ENCODE measurements around the gene PRTFDC1.
A peak's percentile ranks its signal among the peaks of the same experiment; 100 is the strongest.
"Not testable (repeated sequence)": the region's sequence is repeated elsewhere in the genome, so short reads cannot be mapped to it uniquely, and the experiment has no call there.

The PRTFDC1 gene, protein sequence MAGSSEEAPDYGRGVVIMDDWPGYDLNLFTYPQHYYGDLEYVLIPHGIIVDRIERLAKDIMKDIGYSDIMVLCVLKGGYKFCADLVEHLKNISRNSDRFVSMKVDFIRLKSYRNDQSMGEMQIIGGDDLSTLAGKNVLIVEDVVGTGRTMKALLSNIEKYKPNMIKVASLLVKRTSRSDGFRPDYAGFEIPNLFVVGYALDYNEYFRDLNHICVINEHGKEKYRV

DNA sequence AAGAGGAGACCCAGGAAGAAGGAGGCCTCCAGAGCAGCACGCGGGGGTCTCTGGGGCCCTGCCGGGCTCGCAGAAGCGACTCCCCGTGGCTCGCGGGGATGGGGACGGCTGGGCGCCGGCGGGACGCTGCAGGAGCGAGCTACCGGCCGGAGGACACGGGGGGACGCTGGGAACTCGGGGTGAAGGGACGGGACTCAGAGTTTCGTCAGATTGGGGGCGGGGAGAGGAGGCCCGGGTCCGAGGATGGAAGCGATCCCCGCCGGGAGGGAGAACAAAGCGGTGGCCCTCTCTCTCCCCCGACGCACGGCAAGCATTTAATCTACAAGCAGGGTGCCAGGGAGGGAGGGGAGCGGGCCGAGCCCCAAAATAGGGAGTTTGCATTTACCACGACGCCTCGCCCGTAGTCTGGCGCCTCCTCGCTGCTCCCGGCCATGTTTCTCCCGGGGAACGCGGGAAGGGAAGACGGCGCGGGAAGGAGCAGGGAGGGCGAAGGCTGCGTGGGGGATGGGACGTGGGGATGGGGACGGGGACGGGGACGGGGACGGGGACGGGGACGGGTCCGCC lies at the start of gene PRTFDC1:
PRTFDC1 (minus strand) TSS at position 464 of the 564 bp plus-strand sequence; CDS start at position 433, 31 bp downstream.
- peak; percentile 78 for DNase-seq

DNA sequence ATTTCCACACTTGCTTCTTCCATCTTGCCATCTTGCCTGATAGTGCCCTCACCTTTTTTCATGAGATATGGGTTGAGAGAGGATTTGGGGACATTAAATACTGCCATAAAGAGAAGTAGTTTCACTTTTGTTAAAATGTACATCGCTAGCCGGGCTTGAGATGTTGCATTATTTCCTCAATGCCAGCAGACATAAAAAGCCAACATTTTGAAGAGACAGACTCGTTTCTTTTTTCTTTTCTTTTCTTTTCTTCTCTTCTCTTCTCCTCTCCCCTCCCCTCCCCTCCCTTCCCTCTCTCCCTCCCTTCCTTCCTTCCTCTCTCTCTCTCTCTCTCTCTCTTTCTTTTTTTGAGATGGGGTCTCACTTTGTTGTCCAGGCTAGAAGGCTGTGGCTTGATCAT lies 45.6 kb upstream of the PRTFDC1 start:
- DNase-seq, result no peak

DNA sequence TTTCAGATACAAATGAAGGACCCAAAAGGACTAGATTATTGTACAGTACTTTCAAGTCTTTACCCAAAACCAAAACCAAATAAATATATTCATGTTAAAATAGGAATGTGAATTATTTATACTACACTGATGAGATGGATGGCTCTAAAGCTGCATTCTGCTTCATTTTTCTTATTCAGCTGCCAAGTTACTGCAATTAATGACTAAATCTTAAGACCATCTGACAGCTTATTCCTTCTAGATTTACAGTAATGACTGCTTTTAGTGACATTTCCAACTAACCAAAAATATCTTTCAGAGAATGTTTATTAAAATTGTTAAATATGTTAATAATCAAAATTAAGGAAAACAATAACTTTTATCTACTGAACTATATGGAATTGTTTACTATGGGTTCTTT lies 42.7 kb upstream of the PRTFDC1 start:
- DNase-seq, result no peak

DNA sequence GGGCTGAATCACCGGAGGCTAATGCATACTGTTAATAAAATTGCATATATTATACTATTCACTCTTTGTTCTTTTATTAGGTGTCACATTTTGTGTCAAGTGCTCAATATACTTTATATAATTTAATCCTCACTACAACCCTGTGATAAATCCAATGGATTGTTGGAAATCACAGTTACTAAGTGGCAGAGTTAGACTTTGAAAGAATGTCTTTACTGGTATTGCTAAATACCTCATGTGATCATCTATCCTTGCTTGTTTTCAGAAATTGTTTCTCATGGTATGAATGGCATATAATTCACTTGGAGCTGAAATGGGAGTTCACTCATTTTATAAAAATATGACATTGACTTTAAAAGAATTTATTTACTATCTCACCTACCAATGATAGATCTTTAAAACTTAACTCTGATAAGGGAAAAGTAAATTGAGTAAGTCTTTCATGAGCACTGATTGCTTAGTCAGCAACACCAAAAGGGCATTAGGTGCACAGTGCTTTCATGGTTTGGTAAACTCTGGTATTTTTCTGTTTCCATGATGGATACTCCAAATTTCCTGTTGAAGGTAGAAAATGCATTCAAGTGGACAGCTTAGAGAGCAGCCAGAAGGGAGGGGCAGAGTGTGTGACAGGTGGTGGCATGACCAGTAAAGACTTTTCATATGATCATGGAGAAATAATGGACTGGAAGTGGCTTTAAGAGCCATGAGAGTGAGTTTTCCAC lies 41.0 kb upstream of the PRTFDC1 start:
- DNase-seq, result no peak

DNA sequence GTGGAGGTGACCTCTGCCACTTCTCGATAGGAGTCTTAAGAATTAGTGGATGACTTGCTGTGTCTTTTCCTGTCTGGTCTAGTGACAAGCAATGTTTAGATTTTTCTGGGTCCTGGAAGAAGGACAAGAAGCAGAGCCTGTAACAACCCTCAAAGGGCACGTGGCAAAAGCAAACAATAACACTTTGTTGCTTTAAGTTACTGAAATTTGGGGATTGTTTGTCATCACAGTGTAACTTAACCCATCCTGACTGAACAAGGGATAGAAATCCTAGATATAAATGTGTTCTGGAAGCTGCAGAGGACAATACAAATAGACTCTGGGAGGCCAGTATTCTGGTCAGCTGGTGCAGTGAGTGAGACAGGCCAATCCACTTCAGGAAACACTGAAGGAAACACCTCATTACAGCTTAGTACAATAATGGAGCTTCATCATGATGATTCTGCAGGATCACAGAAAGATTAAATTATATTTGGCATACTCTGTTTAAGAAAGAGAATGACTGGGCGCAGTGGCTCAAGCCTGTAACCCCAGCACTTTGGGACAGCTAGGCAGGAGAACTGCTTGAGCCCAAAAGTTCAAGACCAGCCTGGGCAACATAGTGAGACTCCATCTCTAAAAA lies 40.2 kb upstream of the PRTFDC1 start:
- DNase-seq, result no peak

DNA sequence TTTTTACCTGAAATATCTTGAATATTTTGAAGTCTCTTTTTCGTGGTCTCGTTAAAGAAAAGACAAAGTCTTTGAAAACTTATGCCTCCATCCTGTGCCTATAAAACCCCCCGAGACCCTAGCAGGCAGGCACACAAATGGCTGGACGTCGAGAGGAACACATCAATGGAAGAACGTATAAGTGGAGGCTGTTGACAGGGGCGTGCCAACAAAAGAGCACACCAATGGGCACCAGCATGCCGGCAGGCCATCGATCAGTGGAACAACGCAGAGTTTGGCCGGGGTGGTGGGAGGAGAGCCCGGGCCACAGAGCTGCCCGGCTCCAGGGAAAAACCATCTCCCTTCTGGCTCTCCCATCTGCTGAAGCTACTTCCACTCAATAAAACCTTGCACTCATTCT lies 38.9 kb upstream of the PRTFDC1 start:
- DNase-seq, result no peak

DNA sequence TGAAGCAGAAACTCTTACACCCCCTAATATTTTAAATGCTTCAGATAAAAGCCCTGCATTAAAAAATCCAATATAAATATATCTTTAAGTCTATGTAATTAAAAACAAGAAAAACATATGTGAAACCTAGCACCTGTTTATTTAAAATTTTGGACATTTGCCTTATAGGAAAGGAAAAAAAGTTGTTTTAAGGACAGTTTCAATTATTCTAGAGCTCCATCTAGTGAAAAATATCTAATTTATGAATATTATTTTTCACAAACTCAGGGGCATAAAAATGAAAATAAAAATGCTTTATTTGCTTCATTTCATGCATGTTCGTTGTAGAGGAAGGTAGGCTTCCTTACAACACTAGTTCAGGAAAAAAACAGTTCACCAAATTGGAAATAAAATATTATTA lies 37.5 kb upstream of the PRTFDC1 start:
- no peak for DNase-seq

DNA sequence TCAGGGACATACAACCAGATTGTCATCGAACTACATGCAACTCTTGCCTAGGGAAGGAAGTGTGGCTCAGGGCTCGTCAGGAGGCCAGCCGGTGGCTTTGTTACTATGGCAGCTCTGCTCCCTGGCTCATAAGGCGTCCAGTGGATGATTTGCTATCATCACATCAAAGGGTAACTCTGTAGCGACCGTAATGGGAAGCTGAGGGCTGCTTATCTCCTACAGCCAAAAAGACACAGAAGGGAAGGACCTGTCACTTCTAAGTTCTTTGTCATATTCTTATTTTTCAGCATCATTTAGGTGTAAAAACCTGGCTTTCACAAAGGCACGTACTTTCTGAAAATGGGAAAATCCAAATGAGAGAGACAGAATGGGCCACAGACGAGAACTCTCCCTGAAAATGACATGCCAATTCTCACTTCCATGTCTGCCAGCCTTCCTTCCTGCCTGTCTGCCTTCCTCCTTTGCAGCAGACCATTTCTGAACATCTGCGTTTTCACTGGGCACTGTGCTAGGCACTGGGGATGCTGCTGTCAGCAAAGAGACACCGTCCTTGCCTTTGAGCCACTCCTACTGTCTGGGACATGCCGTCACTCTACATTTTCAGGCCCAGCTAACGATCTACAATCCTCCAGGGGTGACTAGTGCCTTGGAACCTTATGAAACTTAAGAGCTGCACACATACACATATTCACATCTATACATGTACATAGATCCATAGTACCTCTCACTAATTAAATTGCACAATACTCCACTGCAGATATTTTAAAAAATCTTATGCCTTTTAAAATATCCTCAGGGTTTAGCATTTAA lies 36.6 kb upstream of the PRTFDC1 start:
- no peak for DNase-seq

DNA sequence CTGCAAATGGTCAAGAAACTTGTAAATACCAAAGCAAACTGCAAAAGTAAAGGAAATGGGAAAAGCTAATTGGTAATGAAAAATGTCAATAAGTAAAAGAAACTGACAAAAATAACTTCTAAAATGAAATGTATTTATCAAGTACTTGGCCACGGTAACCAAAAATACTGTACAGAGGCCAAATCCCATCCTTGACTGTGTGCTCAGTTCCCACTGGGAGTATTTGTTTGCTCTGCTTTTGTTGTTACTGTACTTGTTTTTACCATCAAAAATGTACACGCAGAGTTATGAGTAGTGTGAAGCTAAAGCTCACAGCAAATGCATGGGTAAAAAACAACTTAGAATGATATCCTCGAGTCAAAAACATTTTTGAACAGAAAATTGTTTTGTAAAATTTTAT lies 32.5 kb upstream of the PRTFDC1 start:
- peak; percentile 1 for DNase-seq

DNA sequence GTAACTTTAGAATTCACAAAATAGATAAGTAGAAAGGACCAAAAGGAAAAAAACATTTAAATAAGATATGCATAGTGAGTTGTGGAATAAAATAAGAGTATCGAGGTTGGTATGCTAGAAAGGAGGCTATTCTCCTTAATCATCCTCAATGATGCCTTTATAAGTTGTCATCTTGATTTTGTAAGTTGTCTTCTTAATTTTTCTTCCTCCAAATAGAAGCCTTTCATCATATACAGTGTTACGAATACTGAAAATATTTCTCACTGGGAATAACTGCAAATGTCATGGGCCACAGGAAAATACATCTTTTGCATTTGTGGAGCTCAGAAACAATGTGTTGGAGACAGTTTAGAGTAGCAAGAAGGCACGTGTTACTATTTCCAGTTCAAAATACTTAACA lies 31.5 kb upstream of the PRTFDC1 start:
- no peak for DNase-seq

DNA sequence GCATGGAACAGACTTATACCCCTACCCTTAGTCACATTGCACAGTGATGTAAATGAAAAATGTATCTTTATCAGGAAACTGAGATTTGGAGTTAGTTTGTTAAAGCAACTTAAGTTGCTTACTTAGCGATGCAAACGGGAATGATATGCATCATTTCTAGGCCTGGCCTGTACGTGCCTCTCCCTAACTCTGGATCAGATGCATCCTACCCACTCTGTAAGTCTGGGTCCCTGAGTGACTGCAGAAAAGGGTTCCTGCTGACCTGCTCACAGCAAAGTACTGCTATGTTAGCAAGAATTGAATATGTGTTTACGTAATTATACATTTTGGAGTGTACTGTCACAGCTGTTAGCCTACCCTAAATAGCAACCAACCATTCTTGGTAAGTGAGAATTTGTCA lies 30.7 kb upstream of the PRTFDC1 start:
- no peak for DNase-seq

DNA sequence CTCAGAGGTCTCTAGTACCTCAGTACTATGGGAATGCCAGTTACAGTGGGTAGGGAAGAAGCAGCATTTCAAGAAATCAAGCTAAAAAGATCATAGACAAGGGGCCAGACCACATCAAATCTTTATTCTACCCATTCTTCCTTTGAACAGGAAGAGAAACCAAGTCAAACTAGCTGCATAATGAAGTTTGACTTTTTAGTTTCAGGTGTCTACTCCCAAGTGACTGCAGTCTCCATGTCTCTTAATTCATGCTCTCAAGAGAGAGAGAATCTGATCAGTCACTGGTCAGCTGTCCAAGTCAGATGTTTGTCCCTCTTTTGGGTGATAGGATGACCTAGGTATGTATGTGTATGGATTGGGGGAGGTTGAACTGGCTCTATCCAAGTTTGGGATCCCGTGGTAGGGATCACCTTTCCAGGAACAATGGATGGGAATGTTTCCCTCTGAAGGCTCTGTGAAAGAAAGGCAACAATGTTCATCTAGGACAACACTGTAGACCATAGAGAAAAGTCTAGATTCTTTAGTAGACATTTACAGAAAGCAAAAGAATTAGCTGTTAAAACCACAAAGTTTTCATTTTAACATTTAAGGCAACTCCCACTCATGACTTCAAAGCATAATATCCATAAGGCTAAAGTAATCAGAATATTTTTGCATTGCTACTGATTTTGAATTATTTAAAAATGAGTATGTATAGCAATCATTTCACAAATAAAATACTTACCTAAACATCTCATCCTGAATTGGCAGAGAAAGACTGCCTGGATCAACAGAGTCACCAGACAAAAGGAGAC lies 30.1 kb upstream of the PRTFDC1 start:
- DNase-seq, result no peak

DNA sequence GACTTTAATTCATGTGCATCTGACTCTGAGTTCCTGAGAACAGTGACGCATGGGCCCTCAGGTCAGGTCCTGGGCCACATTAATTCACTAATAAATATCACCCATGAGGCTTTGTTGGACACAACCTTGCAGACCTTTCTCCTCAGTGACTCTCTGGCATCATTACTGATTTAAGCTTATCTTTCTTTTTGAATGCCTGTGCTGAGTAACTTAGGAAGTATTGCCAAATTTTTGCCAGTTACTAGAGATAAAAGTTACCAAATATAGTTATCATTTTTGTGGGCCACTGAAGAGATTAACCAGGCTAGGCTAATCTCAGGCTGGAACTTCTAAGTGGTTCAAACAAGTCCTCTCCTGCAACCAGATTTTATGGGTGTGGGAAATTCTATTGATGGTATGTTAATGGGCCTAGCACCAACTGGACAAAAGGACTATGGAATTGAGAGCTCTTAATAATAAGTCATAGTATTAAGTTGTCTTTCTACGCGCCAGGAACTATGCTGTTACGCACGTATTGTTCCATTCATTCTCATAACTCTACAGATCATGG lies 28.8 kb upstream of the PRTFDC1 start:
- DNase-seq, result no peak

DNA sequence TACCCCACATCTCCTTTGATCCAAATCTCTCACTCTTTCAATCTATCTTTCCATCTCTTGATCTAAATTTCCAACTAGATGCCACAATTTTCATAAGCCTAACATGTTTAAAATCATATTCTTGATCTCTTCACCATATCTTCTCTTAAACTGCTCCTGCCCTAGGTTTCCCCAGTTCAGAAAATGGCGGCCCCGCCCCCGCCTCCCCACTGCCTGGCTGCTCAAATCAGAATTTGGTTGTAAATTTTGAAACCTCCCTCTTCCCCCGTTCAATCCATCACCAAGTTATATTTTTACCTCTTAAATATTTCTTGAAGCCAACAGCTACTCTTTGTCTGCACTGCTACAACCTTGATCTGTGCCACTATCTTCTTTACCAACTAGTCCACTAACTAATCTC lies 27.3 kb upstream of the PRTFDC1 start:
- no peak for DNase-seq

DNA sequence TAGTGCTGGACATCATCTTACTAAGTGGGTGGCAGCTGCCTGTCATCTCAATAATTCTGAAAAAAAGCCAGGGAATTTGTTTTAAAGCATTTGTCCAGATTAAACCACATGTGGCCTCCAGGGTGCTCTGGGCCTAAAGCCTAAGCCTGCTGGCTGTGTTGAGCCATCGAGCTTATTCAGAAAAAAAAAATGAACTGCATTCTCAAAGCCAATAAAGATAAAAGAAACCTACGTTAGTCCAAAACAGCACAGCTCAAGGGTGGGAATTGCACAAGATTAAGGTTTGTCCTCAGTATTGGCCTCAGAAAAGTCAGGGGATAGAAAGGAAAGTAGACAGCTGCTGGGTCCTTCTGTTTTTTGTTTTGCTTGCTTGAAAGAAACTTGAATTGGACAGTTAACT lies 22.6 kb upstream of the PRTFDC1 start:
- DNase-seq, result no peak

DNA sequence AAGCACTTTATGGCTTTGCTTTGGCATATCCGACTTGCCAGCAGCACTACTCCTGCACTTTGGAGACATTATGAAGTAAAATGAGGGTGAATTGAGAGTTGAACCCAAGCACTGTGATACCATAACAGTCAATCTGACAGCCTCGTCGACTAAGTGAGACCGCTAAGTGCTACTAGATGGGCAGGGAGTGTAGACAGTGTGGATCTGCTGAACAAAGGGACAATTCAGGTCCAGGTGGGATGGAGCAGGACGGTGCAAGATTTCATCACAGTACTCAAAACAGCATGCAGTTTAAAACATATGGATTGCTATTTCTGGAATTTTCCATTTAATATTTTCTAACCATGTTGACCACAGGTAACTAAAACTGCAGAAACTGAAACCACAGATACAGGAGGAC lies 20.8 kb upstream of the PRTFDC1 start:
- no peak for DNase-seq

DNA sequence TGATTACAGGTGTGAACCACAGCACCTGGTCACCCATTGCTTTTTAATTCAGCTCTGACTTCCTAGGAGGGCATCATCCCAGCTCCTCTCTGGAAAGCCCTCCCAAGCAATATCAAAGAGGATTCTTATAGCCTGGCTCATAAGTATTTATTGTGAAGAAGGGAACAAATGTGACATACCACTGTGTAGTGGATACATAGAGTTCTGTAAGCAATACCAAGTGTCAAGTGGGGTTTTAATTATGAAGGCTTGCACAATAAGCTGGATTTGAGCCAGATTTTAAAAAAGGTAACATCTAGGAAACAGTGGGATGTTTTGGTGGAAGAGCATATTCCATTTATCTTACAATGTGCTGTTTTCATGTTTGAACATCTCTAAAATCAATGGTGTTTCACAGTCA lies 19.0 kb upstream of the PRTFDC1 start:
- peak; percentile 3 for DNase-seq

DNA sequence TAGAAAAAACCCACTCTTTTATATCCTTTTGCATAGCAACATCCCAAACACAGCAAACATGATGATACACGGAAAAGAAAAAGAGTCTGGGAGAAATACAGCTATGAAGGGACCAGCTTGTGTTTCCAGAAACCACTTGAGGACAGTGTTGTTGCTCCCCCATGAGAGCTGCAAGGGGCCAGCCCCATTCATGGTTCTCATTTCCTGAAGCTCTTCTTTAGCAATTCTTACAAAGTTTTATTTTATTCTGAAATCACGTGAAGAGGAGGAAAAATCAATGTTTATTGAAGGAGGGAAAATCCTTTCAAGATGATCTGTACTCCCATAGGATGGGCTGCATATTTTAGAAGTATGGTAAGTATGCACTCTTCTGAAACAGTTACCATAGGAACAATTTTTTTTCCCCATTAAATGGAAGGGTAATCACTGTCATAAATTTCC lies 17.5 kb upstream of the PRTFDC1 start:
- DNase-seq, result no peak

DNA sequence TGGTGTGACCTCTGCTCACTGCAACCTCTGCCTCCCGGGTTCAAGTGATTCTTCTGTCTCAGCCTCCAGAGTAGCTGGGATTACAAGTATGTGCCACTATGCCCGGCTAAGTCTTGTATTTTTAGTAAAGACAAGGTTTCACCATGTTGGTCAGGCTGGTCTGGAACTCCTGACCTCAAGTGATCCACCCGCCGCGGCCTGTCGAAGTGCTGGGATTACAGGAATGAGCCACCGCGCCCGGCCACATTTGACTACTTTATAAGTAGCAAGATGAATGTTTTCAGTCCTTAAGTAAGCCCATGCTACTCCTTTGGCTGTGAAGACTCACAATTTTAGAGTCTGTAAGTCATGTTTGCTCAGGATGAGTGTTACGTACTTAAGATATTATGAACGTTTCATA lies 16.5 kb upstream of the PRTFDC1 start:
- not testable (repeated sequence) for DNase-seq

DNA sequence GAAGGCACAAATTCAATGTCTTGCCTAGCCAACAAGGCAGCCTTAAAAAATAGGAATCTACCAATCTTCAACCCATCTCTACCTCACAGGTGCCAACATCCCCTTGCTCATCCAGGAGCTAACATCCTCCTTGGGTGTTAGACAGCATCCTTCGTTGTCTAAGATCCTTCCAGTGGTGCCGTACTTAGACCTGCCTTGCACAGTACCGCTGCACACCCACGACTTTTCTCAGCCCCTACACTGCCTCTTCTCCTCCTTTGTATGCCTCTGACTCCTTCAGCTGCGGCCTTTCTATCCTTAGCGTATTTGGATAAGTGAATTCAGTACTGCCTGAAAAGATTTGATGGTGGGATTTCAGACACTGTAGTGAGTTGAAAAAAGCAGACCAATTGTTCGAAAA lies 15.9 kb upstream of the PRTFDC1 start:
- DNase-seq, result no peak

DNA sequence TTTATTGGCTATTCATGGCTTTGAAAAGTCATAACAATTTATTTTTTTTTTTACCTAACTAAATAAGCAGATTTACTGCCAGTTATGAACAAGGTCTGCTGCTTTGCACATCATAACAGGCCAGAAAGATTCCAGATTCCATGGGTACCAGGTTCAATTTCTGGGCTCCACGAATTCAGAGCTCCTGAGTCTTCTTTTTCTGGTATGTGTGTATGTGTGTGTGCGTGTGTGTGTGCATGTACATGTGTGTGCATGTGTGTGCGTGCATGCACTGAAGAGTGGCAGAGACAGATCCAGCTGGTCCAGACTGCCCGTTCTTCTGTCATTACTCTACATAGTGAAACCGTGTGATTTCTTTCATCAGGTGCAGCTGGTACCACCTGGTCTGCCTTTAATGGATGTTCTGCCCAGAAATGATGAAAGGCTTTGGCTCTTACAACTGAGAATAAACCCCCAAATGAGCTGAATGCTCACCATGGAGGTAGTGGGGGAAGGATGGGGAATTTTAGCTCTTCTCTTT lies 14.6 kb upstream of the PRTFDC1 start:
- DNase-seq, result no peak

DNA sequence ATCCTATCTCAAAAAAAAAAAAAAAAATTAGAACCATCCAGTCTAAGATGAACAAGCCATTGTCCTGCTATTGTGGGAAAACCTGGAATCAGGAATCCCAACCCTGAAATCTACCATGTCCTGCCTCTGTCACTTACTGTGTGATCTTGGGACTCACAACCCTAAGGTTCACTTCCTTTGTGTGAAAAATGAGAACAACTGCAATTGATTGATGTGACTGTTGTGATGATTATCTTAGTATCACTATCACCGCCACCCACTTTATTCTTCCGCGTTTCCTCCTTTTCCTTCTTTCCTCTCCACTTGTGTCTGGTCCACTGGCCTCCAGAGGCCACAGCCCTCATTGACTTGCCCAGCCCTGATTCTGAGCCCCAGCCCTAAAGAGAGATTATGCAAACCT lies 12.6 kb upstream of the PRTFDC1 start:
- DNase-seq, result no peak

Measured in NCI-H69 (cell line).